ENCODE data around the gene S100P.

- TF ChIP-seq, protein P1, sequence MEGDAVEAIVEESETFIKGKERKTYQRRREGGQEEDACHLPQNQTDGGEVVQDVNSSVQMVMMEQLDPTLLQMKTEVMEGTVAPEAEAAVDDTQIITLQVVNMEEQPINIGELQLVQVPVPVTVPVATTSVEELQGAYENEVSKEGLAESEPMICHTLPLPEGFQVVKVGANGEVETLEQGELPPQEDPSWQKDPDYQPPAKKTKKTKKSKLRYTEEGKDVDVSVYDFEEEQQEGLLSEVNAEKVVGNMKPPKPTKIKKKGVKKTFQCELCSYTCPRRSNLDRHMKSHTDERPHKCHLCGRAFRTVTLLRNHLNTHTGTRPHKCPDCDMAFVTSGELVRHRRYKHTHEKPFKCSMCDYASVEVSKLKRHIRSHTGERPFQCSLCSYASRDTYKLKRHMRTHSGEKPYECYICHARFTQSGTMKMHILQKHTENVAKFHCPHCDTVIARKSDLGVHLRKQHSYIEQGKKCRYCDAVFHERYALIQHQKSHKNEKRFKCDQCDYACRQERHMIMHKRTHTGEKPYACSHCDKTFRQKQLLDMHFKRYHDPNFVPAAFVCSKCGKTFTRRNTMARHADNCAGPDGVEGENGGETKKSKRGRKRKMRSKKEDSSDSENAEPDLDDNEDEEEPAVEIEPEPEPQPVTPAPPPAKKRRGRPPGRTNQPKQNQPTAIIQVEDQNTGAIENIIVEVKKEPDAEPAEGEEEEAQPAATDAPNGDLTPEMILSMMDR (IDR thresholded peaks at IDR 0.05): no peak
- no peak for TF ChIP-seq EZH2 (IDR thresholded peaks at IDR 0.05)
These were observed 23.4 kb downstream of the S100P start for GRCh38 chr4:6716958-6717655.

Measured in neural progenitor cell (in vitro differentiated cells).